Left lung (tissue), 10 donors: ENCODE results near the gene HP. TPM values are rescaled to one million over a fixed set of nuclear protein-coding genes. Genes with fewer than 3 reads are reported as not detected.
"Not testable (repeated sequence)": the region's sequence is repeated elsewhere in the genome, so short reads cannot be mapped to it uniquely, and the experiment has no call there.

Source experiments
- ATAC-seq: fragments of 200-7000 bp; cut with Tn5 transposase; one replicate; pipeline ENCODE4 v1.9.1; 2020; ENCODE audit warnings: moderate library complexity
- DNase-seq, 4 donors: peaks; one replicate each; pipeline ENCODE4 v3.0.0-alpha.2; 2013 to 2020
- H3K27ac ChIP-seq, 2 donors: fragments of 200-600 bp; sonication (generic) in 1 of 2; one replicate each; pipeline versions ENCODE4 v1.5.0 to v1.8.0; 2020 to 2021
- H3K27me3 ChIP-seq, 2 donors: fragments of 200-600 bp; sonication (generic) in 1 of 2; one replicate each; pipeline versions ENCODE4 v1.5.0 to v1.8.0; 2020 to 2021
- H3K36me3 ChIP-seq, 2 donors: fragments of 200-600 bp; sonication (generic) in 1 of 2; one replicate each; pipeline versions ENCODE4 v1.5.0 to v1.8.0; 2020 to 2021
- H3K4me1 ChIP-seq, 2 donors: fragments of 200-600 bp; one replicate each; pipeline ENCODE4 v1.8.0; 2021
- H3K4me3 ChIP-seq, 2 donors: fragments of 200-600 bp; sonication (generic) in 1 of 2; one replicate each; pipeline versions ENCODE4 v1.5.0 to v1.8.0; 2020 to 2021; ENCODE audit warnings: mild to moderate bottlenecking in 1 of 2
- H3K9me3 ChIP-seq, 2 donors: fragments of 200-600 bp; sonication (generic) in 1 of 2; one replicate each; pipeline versions ENCODE4 v1.5.0 to v1.8.0; 2020 to 2021
- intact Hi-C, 2 donors: fragments of 100-400 bp; cut with DNase I; formaldehyde crosslinking; loops; one replicate each; pipeline versions ENCODE4 v1.11.2 to v1.14.2; 2022
- polyA plus RNA-seq, 6 donors: library from polyadenylated mRNA; unstranded; fragments of 120-200 nt; gene quantifications; one replicate each; pipeline ENCODE4 v1.2.1, GENCODE V29; 2013; ENCODE audit not compliant: insufficient read length in 6 of 6
- total RNA-seq, 2 donors: library from RNA; stranded (reverse); fragmentation: NEBNext Ultra II Directional; extraction: Animal tissue kit (Norgen Biotek cat#: 25700); gene quantifications; one replicate each; pipeline ENCODE4 v1.2.1, GENCODE V29; 2021
- TF ChIP-seq, protein P1 (sequence below), 2 donors: fragments of 200-600 bp; sonication (generic) in 1 of 2; IDR thresholded peaks; one replicate each; pipeline versions ENCODE4 v1.5.0 to v1.8.0; 2021; ENCODE audit warnings: antibody characterized with exemption in 2 of 2
- donor health status: DM: no; HTN: yes; CAD: no.
- donor health status: DM: no; HTN: no; CAD: no.

Gene HP
- total and polyA plus RNA-seq, 8 donors: 0.46 to 127 (median 1.5) TPM

DNA sequence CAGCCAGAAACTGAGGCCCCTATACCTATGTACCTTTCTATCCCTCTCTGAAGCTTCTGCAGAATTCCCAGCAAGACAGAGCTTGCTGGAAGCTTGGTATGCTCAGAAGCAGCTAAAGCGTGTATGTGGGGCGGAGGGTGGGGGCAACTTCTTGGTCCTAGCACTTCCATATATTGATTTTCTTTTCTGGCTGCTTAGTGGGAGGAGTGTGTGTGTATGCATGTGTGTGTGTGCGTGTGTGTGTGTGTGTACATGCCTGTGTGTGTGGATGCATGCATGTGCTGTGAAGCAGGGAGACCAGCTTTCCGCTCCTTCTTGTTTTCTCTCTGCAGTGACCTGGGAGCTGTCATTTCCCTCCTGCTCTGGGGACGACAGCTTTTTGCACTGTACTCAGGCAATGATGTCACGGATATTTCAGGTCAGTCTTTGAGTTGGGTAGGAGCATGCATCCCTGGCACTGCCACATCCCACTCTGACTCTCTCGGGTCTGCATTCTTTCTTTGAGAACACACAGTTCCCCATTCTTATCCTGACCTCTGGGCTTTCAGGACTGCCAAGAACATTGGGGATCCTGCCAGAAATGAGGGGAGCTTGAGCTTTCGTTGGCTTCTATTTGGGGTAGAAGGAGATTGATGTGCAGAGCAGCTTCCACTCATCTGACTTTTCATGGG, 19.4 kb downstream of the HP start:
- peak in 1 of 4 donors; percentile 1 for DNase-seq
- H3K27ac ChIP-seq: no peak overlapping the region
- intact Hi-C loops: no loop called here

DNA sequence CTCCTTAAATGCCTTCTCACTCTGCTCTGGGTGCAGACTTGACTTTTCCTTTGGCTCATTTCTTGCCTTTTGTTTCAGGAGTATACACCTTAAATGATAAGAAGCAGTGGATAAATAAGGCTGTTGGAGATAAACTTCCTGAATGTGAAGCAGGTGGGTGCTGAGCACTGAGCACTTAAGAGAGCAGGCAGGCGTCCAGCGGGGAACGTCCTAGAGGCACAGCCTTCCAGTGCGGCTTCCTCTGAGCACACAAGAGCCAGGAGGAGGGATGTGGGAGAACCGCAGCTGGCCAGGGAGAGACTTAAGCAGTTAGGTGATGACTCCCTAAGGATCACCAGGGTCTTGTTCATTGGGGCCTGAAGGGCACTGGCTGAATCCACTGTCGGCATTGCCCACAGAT, 20.8 kb downstream of the HP start:
- H3K4me3 ChIP-seq, H3K4me1 ChIP-seq, H3K9me3 ChIP-seq, intact Hi-C loops, H3K27me3 ChIP-seq, H3K36me3 ChIP-seq, H3K27ac ChIP-seq, DNase-seq: not testable (repeated sequence)
- peak; percentile 75 for ATAC-seq

More for the DNA sequence above, 19.4 kb downstream of the HP start:
- no peaks in the 10 kb centered on the region for H3K27me3 ChIP-seq
- H3K36me3 ChIP-seq: peaks cover 0 to 10% of the 10 kb centered on the region in 2 donors
- H3K9me3 ChIP-seq: no peaks in the 10 kb centered on the region
- H3K4me1 ChIP-seq: peaks cover 2 to 3% of the 10 kb centered on the region in 2 donors
- ATAC-seq: no peak
- H3K4me3 ChIP-seq: no peak overlapping the region
- TF ChIP-seq, protein P1, sequence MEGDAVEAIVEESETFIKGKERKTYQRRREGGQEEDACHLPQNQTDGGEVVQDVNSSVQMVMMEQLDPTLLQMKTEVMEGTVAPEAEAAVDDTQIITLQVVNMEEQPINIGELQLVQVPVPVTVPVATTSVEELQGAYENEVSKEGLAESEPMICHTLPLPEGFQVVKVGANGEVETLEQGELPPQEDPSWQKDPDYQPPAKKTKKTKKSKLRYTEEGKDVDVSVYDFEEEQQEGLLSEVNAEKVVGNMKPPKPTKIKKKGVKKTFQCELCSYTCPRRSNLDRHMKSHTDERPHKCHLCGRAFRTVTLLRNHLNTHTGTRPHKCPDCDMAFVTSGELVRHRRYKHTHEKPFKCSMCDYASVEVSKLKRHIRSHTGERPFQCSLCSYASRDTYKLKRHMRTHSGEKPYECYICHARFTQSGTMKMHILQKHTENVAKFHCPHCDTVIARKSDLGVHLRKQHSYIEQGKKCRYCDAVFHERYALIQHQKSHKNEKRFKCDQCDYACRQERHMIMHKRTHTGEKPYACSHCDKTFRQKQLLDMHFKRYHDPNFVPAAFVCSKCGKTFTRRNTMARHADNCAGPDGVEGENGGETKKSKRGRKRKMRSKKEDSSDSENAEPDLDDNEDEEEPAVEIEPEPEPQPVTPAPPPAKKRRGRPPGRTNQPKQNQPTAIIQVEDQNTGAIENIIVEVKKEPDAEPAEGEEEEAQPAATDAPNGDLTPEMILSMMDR (IDR thresholded peaks at IDR 0.05): no peak

DNA sequence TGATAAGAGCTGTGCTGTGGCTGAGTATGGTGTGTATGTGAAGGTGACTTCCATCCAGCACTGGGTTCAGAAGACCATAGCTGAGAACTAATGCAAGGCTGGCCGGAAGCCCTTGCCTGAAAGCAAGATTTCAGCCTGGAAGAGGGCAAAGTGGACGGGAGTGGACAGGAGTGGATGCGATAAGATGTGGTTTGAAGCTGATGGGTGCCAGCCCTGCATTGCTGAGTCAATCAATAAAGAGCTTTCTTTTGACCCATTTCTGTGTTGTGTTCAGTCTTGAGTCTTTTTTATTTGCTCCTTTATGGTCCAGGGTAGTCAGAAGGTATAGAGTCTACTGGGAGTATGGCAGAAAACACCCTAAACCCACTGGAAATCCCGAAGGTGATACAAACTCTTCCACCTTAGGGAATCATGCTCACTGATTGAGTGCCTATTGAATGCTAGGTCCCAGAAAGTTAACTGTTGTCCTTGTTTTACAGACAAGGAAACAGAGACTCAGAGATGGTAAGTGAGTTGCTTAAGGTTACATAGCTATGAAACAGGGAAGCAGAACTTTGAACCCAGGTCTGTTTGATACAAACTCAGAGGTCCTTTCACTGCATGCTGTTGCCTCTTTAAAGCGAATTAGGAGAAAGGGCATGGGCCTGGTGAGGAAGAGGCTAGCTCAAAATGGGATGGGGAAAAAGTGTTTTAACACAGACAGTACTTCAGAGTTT, 22.8 kb downstream of the HP start:
- H3K9me3 ChIP-seq, DNase-seq, H3K27me3 ChIP-seq, H3K36me3 ChIP-seq, H3K4me1 ChIP-seq, intact Hi-C loops, H3K4me3 ChIP-seq, ATAC-seq, H3K27ac ChIP-seq: not testable (repeated sequence)

DNA sequence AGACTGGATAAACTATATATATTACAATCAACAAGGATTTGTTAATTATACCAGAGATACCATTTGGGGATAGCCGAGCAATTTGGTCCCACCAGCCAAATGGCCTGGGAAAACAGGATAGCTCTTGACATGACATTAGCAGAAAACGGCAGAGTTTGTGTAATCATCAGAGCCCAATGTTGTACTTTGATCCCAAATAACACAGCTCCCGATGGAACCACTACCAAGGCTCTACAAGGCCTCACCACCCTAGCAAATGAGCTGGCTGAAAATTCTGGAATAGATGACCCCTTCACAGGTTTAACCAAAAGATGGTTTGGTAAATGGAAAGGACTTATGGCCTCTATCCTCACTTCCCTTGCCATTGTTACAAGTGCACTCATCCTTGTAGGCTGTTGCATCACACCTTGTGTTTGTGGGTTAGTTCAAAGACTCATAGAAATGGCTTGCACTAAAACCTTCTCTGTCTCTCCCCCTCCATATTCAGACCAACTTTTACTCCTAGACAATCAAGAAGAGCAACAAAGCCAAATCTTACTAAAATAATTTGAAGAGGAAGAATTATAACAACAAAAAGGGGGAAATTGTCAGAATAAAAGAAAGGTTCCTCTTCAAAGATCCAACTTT, 29.6 kb downstream of the HP start:
- TF ChIP-seq, protein P1 (IDR thresholded peaks at IDR 0.05): no peak
- no peak overlapping the region for H3K27ac ChIP-seq

DNA sequence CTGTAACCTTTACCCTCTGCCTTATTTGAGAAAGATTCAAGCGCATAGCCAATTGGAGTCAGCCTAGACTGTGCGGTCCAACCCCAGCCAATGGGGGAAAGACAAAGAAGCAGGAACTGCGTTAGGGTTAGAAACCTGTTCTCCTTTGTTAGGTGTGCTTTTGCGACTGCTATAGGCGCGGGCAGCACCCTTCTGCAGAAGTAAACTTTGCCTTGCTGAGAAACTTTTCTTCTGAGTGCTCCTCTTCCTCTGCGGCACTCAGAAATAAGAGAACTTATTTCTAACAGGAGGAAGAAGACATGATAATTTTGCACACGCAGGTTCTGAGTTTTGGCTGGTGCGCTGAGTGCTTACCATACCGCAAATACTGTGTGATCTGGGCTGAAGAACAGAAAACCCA, 30.1 kb downstream of the HP start:
- ATAC-seq (no peak), DNase-seq (no peak)
- H3K36me3 ChIP-seq: peaks cover 0 to 55% of the 10 kb centered on the region in 2 donors
- H3K4me3 ChIP-seq: no peak overlapping the region
- no peaks in the 10 kb centered on the region for H3K4me1 ChIP-seq
- peaks cover 0 to 13% of the 10 kb centered on the region in 2 donors for H3K9me3 ChIP-seq
- TF ChIP-seq, protein P1 (IDR thresholded peaks at IDR 0.05): no peak
- H3K27me3 ChIP-seq: no peaks in the 10 kb centered on the region
- intact Hi-C loops: no loop called here
- H3K27ac ChIP-seq: no peak overlapping the region

More for the DNA sequence above, 29.6 kb downstream of the HP start:
- H3K9me3 ChIP-seq: peaks cover 0 to 13% of the 10 kb centered on the region in 2 donors
- no peak for DNase-seq
- H3K36me3 ChIP-seq: peaks cover 0 to 50% of the 10 kb centered on the region in 2 donors
- H3K4me1 ChIP-seq: no peaks in the 10 kb centered on the region
- intact Hi-C loops: no loop called here
- no peaks in the 10 kb centered on the region for H3K27me3 ChIP-seq
- no peak for ATAC-seq
- no peak overlapping the region for H3K4me3 ChIP-seq

DNA sequence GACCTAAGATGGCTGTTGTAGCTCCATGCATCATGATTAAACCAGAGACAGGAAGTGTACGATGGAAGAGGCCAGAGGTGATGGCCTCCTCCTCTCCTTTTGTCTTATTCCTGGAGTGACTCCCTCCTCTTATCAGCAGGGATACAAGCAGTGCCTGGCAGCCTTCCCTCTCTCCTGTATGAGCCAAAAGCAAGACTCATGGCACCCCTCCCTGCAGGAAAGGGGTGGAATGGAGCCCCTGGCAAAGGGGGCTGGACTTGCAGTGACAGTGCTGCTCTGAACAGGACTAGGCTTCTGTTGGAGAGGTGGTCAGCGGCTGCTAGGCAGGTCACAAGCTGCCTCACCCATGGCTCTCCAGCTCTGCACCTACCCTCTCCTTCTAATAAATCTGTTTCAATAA, 30.7 kb downstream of the HP start:
- Histone ChIP-seq H3K36me3 (peaks cover 0 to 61% of the 10 kb centered on the region in 2 donors), H3K27ac (no peak overlapping the region), H3K27me3 (no peaks in the 10 kb centered on the region), H3K4me3 (no peak overlapping the region), H3K4me1 (no peaks in the 10 kb centered on the region), H3K9me3 (peaks cover 0 to 13% of the 10 kb centered on the region in 2 donors)
- DNase-seq (no peak), ATAC-seq (no peak)
- TF ChIP-seq, protein P1 (IDR thresholded peaks at IDR 0.05): no peak
- intact Hi-C loops: no loop called here
